ENCODE results near the gene PFN2.
"Not testable (repeated sequence)": the region's sequence is repeated elsewhere in the genome, so short reads cannot be mapped to it uniquely, and the experiment has no call there.

Gene PFN2

GRCh38 chr3:149970716-149971402, at the start of gene PFN2:
Gene PFN2 (minus strand): TSS chr3:149970895. CDS start chr3:149970856, 39 bp downstream.
- no peak for DNase-seq

GRCh38 chr3:150015901-150016300, 45.2 kb upstream of the PFN2 start:
- DNase-seq = no peak

- no peak for DNase-seq
Measured at GRCh38 chr3:150014782-150015181, 44.1 kb upstream of the PFN2 start.

GRCh38 chr3:150013801-150014200, 43.1 kb upstream of the PFN2 start:
- DNase-seq = no peak

- DNase-seq = peak; percentile 22
Measured at GRCh38 chr3:150006794-150007193, 36.1 kb upstream of the PFN2 start.

- DNase-seq = peak; percentile 71 to 87
Measured at GRCh38 chr3:150005243-150006112, 34.8 kb upstream of the PFN2 start.

- DNase-seq = no peak
Measured at GRCh38 chr3:150000641-150001040, 29.9 kb upstream of the PFN2 start.

GRCh38 chr3:149999421-149999820, 28.7 kb upstream of the PFN2 start:
- no peak for DNase-seq

GRCh38 chr3:149998946-149999345, 28.3 kb upstream of the PFN2 start:
- no peak for DNase-seq

- DNase-seq = no peak
Measured at GRCh38 chr3:149992416-149993058, 21.8 kb upstream of the PFN2 start.

GRCh38 chr3:149990423-149990948, 19.8 kb upstream of the PFN2 start:
- no peak for DNase-seq

GRCh38 chr3:149989307-149989706, 18.6 kb upstream of the PFN2 start:
- DNase-seq = no peak

GRCh38 chr3:149983628-149984027, 12.9 kb upstream of the PFN2 start:
- DNase-seq = no peak

GRCh38 chr3:149983053-149983452, 12.4 kb upstream of the PFN2 start:
- not testable (repeated sequence) for DNase-seq

- DNase-seq = not testable (repeated sequence)
Measured at GRCh38 chr3:149981979-149982378, 11.3 kb upstream of the PFN2 start.

- no peak for DNase-seq
Measured at GRCh38 chr3:149977386-149977785, 6.7 kb upstream of the PFN2 start.

- DNase-seq = no peak
Measured at GRCh38 chr3:149975919-149976318, 5.2 kb upstream of the PFN2 start.

- DNase-seq = peak in 1 of 2 donors; percentile 27
Measured at GRCh38 chr3:149971403-149972075, 844 bp upstream of the PFN2 start.

- peak in 1 of 2 donors; percentile 65 for DNase-seq
Measured at GRCh38 chr3:149969940-149970715, 567 bp downstream of the PFN2 start.

GRCh38 chr3:149969110-149969939, 1.4 kb downstream of the PFN2 start:
- DNase-seq = no peak

GRCh38 chr3:149968216-149968615, 2.5 kb downstream of the PFN2 start:
- no peak for DNase-seq

All from inflammatory macrophage treated with lipopolysaccharide for 1 hour (primary cell).